ENCODE measurements around the gene MRPS26.
A peak's percentile ranks its signal among the peaks of the same experiment; 100 is the strongest.

Gene MRPS26

GRCh38 chr20:3027987-3028386, 17.9 kb upstream of the MRPS26 start:
- no peak for TF ChIP-seq POLR2A (IDR thresholded peaks at IDR 0.05; ENCODE audit: low read length)
- no peak for TF ChIP-seq GATA1 (IDR thresholded peaks at IDR 0.05; ENCODE audit: low read depth, low read length)
- DNase-seq: no peak

GRCh38 chr20:3031524-3032147, 14.2 kb upstream of the MRPS26 start:
- DNase-seq: no peak

DNA sequence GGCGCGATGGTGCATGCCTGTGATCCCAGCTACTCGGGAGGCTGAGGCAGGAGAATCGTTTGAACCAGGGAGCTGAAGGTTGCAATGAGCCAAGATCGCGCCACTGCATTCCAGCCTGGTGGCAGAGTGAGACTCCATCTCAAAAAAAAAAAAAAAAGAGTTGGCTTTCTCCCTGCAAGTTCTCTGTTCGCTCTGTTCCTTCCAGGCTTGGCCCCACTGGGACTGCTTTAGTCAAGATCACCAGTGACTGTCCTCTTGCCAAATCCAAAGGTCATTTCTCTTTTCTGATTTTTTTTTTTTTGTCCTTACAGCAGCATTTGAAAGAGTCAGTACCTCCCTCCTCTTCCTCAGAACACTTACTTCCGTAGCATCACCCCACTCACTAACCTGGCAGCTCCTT, 13.2 kb upstream of the MRPS26 start:
- DNase-seq: no peak

More at GRCh38 chr20:3031524-3032147, 14.2 kb upstream of the MRPS26 start:
- no peak for TF ChIP-seq GATA1 (IDR thresholded peaks at IDR 0.05; ENCODE audit: low read depth, low read length)
- no peak for TF ChIP-seq POLR2A (IDR thresholded peaks at IDR 0.05; ENCODE audit: low read length)

GRCh38 chr20:3037654-3038053, 8.2 kb upstream of the MRPS26 start:
- no peak for TF ChIP-seq POLR2A (IDR thresholded peaks at IDR 0.05; ENCODE audit: low read length)
- no peak for TF ChIP-seq GATA1 (IDR thresholded peaks at IDR 0.05; ENCODE audit: low read depth, low read length)

More for the DNA sequence above, 13.2 kb upstream of the MRPS26 start:
- no peak for TF ChIP-seq POLR2A (IDR thresholded peaks at IDR 0.05; ENCODE audit: low read length)
- no peak for TF ChIP-seq GATA1 (IDR thresholded peaks at IDR 0.05; ENCODE audit: low read depth, low read length)

DNA sequence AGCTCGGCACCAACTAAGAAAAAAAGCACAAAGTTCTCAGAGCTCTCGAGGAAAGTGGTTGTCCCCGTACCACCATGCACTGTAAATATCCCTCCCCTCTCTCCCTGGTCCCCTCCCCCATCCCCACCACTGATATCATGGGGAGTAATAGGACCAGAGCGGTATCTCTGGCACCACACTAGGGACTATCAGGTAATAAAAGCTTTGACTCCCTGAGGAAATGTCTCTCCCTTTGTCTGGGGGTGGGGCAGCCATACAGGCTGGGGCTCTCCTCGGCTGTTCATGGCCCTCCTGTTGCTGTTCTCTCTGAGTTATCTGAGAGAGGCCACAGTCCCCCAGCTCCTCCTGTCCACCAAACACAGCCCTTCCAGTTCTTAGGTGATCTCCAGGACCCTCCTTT, 7.4 kb upstream of the MRPS26 start:
- no peak for TF ChIP-seq GATA1 (IDR thresholded peaks at IDR 0.05; ENCODE audit: low read depth, low read length)
- no peak for TF ChIP-seq POLR2A (IDR thresholded peaks at IDR 0.05; ENCODE audit: low read length)
- no peak for DNase-seq

More at GRCh38 chr20:3037654-3038053, 8.2 kb upstream of the MRPS26 start:
- no peak for DNase-seq

DNA sequence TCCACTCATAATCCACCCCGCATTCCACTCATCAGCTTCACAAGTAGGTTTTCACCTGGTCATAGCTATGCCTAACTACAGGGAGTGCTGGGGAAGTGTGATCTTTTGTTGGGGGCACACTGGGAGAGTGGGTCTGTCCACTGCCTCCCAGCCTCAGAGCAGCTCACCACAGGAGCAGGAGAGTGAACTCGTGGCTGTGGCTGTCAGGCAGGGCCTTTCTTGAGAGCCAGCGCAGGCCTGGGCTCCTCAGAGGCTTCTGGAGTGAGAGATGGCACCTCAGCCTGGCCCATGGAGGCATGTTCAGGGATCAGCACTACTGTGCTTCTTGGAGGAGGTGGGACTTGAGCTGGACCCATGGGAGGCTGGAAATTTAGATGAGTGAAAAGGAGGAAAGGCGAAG, 6.4 kb upstream of the MRPS26 start:
- DNase-seq: no peak
- TF ChIP-seq GATA1 (IDR thresholded peaks at IDR 0.05; ENCODE audit: low read depth, low read length): no peak
- no peak for TF ChIP-seq POLR2A (IDR thresholded peaks at IDR 0.05; ENCODE audit: low read length)

GRCh38 chr20:3040086-3040485, 5.8 kb upstream of the MRPS26 start:
- TF ChIP-seq GATA1 (IDR thresholded peaks at IDR 0.05; ENCODE audit: low read depth, low read length) (no peak), POLR2A (IDR thresholded peaks at IDR 0.05; ENCODE audit: low read length) (no peak)
- DNase-seq: no peak

- no peak for DNase-seq
- TF ChIP-seq POLR2A (IDR thresholded peaks at IDR 0.05; ENCODE audit: low read length) (no peak), GATA1 (IDR thresholded peaks at IDR 0.05; ENCODE audit: low read depth, low read length) (no peak)
These were observed 3.9 kb upstream of the MRPS26 start for GRCh38 chr20:3041854-3042409.

- TF ChIP-seq GATA1 (IDR thresholded peaks at IDR 0.05; ENCODE audit: low read depth, low read length): no peak
These were observed 3.2 kb upstream of the MRPS26 start for GRCh38 chr20:3042625-3043024.

GRCh38 chr20:3043322-3043721, 2.5 kb upstream of the MRPS26 start, which contains the start of gene GNRH2:
Gene GNRH2 (plus strand): TSS chr20:3043622. CDS start chr20:3044415, 793 bp downstream.
- no peak for TF ChIP-seq GATA1 (IDR thresholded peaks at IDR 0.05; ENCODE audit: low read depth, low read length)
- no peak for TF ChIP-seq POLR2A (IDR thresholded peaks at IDR 0.05; ENCODE audit: low read length)
- DNase-seq: no peak

More at GRCh38 chr20:3042625-3043024, 3.2 kb upstream of the MRPS26 start:
- DNase-seq: no peak

DNA sequence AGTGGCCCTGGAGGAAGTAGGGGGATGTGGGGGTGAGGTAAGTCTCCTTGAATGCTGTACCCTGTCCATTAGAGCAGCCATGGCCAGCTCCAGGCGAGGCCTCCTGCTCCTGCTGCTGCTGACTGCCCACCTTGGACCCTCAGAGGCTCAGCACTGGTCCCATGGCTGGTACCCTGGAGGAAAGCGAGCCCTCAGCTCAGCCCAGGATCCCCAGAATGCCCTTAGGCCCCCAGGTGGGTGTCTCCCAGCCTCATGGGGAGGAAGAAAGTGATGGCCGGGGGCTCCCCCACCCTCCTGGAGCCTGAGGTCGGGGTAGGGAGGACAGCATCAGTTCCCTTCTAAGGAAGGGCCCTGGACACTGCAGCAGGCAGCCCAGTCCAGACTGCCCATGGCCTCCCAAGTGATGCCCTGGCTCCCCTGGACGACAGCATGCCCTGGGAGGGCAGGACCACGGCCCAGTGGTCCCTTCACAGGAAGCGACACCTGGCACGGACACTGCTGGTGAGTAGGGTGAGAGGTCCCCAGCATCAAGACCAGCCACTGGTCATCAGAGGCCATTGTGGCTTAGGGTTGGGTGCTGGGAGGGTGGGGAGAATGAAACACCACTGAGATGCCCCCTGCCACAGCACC, 1.4 kb upstream of the MRPS26 start:
- TF ChIP-seq POLR2A (IDR thresholded peaks at IDR 0.05; ENCODE audit: low read length): no peak
- no peak for TF ChIP-seq GATA1 (IDR thresholded peaks at IDR 0.05; ENCODE audit: low read depth, low read length)
- DNase-seq: no peak

- peak; percentile 81 to 83 for DNase-seq
- TF ChIP-seq POLR2A (IDR thresholded peaks at IDR 0.05; ENCODE audit: low read length): no peak
- TF ChIP-seq GATA1 (IDR thresholded peaks at IDR 0.05; ENCODE audit: low read depth, low read length): no peak
These were observed 623 bp upstream of the MRPS26 start for GRCh38 chr20:3045042-3045815.

GRCh38 chr20:3046677-3047462, 1.0 kb downstream of the MRPS26 start:
- no peak for DNase-seq
- TF ChIP-seq POLR2A (IDR thresholded peaks at IDR 0.05; ENCODE audit: low read length) (no peak), GATA1 (IDR thresholded peaks at IDR 0.05; ENCODE audit: low read depth, low read length) (no peak)

Measured in erythroblast (primary cell).